Panc1 (cell line): ENCODE results near the gene HSPB2. TPM values are rescaled to one million over a fixed set of nuclear protein-coding genes. Genes with fewer than 3 reads are reported as not detected.

Source experiments
- ATAC-seq: fragments of 200-7000 bp; cut with Tn5 transposase; 2 replicates; pipeline ENCODE4 v1.9.1; 2020; ENCODE audit warnings: mild to moderate bottlenecking, moderate library complexity
- BruUV-seq: library from RNA; stranded (reverse); fragments of 400-500 nt; replicated peaks from 2 replicates; lab custom pipeline; 2021; lab: Mats Ljungman, UMichigan
- CTCF ChIA-PET: fragments of 300-600 bp; sonication (Branson Sonifier 250); formaldehyde crosslinking; loops from one replicate; lab custom pipeline; 2022; ENCODE audit warnings: antibody characterized with exemption; lab: Charles Lee
- POLR2A ChIA-PET: fragments of 300-600 bp; sonication (Branson Sonifier 250); formaldehyde crosslinking; loops from one replicate; lab custom pipeline; 2022; ENCODE audit warnings: antibody characterized with exemption; lab: Charles Lee
- DNase-seq: peaks from one replicate; pipeline ENCODE4 v3.0.0-alpha.2; 2010; ENCODE audit warnings: low read depth, low spot score
- H3K27ac ChIP-seq: 2 replicates; pipeline ENCODE4 v1.5.1; 2011; ENCODE audit warnings: mild to moderate bottlenecking, low read length, inconsistent platforms
- H3K27me3 ChIP-seq: fragments of 200-500 bp; sonication (Bioruptor generic); 2 replicates; pipeline ENCODE4 v1.6.0; 2014; ENCODE audit warnings: low read length, inconsistent platforms; ENCODE audit not compliant: control insufficient read depth, insufficient read depth
- H3K36me3 ChIP-seq: fragments of 200-500 bp; sonication (Bioruptor generic); 2 replicates; pipeline ENCODE4 v1.5.1; 2014; ENCODE audit warnings: inconsistent platforms, mild to moderate bottlenecking, low read length, moderate library complexity; ENCODE audit not compliant: control insufficient read depth, insufficient read depth
- H3K4me1 ChIP-seq: 2 replicates; pipeline ENCODE4 v1.5.1; 2011; ENCODE audit warnings: inconsistent platforms, mild to moderate bottlenecking, low read length, moderate library complexity; ENCODE audit not compliant: control insufficient read depth, insufficient read depth
- H3K4me3 ChIP-seq, 2 experiments: 2 replicates each; pipeline ENCODE4 v1.5.1; 2011 to 2012; ENCODE audit warnings: low read depth in 2 of 2, low read length in 2 of 2, mild to moderate bottlenecking in 2 of 2, inconsistent platforms in 1 of 2, moderate library complexity in 1 of 2
- H3K9me3 ChIP-seq: fragments of 200-500 bp; sonication (Bioruptor generic); 2 replicates; pipeline ENCODE4 v1.5.1; 2014; ENCODE audit warnings: low read depth, mild to moderate bottlenecking, inconsistent platforms, low read length, moderate library complexity; ENCODE audit not compliant: control insufficient read depth, insufficient read depth
- POLR2AphosphoS5 ChIP-seq: IDR thresholded peaks from 2 replicates; pipeline ENCODE4 v1.6.1; 2012; ENCODE audit warnings: mild to moderate bottlenecking, low read depth, low read length, moderate library complexity
- SIN3A ChIP-seq: IDR thresholded peaks from 2 replicates; pipeline ENCODE4 v1.6.1; 2012; ENCODE audit warnings: low read depth, mild to moderate bottlenecking, low read length, moderate library complexity, borderline replicate concordance; ENCODE audit not compliant: insufficient read depth
- TCF7L2 ChIP-seq: IDR thresholded peaks from 2 replicates; pipeline ENCODE4 v1.6.1; 2011; ENCODE audit warnings: mild to moderate bottlenecking, low read depth, low read length, inconsistent platforms
- in situ Hi-C: cut with HindIII; loops from 2 replicates; pipeline ENCODE4 v1.10.0; 2016; ENCODE audit warnings: low sequenced_read_pairs, low pct_unique_long_range_greater_than_20kb
- intact Hi-C: fragments of 100-400 bp; cut with micrococcal nuclease; formaldehyde crosslinking; loops from one replicate; pipeline ENCODE4 v1.10.0; 2022; ENCODE audit not compliant: unreplicated experiment
- total RNA-seq: library from RNA; stranded (reverse); gene quantifications from one replicate; pipeline ENCODE4 v1.2.1, GENCODE V29; 2021; ENCODE audit not compliant: unreplicated experiment
- TF ChIP-seq, protein P1 (sequence below), 2 experiments: IDR thresholded peaks; 2 replicates each; pipeline ENCODE4 v1.6.1; 2011 to 2012; ENCODE audit warnings: low read depth in 2 of 2, control low read depth in 1 of 2, low read length in 1 of 2, mild to moderate bottlenecking in 1 of 2, moderate library complexity in 1 of 2; ENCODE audit not compliant: insufficient read depth in 1 of 2
- TF ChIP-seq, protein P2 (sequence below): fragments of 450-650 bp; IDR thresholded peaks from 2 replicates; pipeline ENCODE4 v1.5.1; 2017; ENCODE audit warnings: mild to moderate bottlenecking

Gene HSPB2
- total RNA-seq, 1 experiment from 2014 or later = not detected

DNA sequence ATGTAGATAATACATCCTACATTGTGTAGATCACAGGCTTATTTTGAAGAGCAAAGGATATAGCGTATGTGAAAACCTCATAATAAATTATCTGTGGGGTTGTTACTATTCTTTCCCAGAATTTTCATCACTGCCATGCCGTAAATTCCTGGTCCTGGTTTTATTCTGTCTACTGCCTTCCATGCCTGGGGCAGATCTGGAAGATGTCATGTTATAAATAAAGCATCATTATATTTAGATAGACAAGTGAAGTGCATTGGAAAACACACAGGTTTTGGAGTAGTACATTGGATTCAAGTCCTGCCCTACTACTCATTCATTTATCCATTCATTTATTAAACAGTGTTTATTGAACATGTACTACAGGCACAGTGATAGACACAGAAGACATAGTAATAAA lies 8.4 kb downstream of the HSPB2 start:
- BruUV-seq = no TSS peak
- H3K27ac ChIP-seq = no peak overlapping the region

DNA sequence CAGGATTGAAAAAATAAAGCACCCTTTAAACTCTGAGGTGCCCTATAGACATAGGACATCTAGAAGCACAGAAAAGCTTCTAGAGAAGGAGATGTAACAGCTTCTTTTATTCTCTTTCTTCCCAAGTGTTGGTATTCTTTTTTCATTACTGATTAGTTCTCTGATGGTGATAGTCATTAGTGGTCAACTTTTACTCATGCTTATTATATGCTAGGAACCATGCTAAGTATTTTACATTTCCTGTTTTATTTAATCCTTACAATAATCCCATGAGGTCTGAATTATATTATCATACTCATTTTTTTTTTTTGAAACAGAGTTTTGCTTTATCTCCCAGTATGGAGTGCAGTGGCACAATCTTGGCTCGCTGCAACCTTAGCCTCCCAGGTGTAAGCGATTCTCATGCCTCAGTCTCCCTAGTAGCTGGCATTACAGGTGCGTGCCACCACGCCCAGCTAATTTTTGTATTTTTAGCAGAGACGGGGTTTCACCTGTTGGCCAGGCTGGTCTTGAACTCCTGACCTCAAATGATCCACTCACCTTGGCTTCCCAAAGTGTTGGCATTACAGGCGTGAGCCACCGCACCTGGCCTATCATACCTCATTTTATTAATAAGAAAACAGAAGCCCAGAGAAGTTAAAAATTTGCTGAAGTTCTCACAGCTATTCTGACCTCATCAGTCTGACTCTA lies 9.2 kb downstream of the HSPB2 start:
- ChIA-PET POLR2A (no interaction called here), CTCF (no interaction called here)
- no TSS peak for BruUV-seq
- intact Hi-C loops = no loop called here
- H3K4me1 ChIP-seq = peaks cover 11% of the 10 kb centered on the region; the same call in 1 of the 2 replicates
- TF ChIP-seq, protein P1, sequence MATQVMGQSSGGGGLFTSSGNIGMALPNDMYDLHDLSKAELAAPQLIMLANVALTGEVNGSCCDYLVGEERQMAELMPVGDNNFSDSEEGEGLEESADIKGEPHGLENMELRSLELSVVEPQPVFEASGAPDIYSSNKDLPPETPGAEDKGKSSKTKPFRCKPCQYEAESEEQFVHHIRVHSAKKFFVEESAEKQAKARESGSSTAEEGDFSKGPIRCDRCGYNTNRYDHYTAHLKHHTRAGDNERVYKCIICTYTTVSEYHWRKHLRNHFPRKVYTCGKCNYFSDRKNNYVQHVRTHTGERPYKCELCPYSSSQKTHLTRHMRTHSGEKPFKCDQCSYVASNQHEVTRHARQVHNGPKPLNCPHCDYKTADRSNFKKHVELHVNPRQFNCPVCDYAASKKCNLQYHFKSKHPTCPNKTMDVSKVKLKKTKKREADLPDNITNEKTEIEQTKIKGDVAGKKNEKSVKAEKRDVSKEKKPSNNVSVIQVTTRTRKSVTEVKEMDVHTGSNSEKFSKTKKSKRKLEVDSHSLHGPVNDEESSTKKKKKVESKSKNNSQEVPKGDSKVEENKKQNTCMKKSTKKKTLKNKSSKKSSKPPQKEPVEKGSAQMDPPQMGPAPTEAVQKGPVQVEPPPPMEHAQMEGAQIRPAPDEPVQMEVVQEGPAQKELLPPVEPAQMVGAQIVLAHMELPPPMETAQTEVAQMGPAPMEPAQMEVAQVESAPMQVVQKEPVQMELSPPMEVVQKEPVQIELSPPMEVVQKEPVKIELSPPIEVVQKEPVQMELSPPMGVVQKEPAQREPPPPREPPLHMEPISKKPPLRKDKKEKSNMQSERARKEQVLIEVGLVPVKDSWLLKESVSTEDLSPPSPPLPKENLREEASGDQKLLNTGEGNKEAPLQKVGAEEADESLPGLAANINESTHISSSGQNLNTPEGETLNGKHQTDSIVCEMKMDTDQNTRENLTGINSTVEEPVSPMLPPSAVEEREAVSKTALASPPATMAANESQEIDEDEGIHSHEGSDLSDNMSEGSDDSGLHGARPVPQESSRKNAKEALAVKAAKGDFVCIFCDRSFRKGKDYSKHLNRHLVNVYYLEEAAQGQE (IDR thresholded peaks at IDR 0.05; ENCODE audit: insufficient read depth in 1 of 2, low read depth in 2 of 2, low read length in 1 of 2) = no peak
- TF ChIP-seq POLR2AphosphoS5 (no peak), TCF7L2 (no peak), SIN3A (no peak)
- TF ChIP-seq, protein P2, sequence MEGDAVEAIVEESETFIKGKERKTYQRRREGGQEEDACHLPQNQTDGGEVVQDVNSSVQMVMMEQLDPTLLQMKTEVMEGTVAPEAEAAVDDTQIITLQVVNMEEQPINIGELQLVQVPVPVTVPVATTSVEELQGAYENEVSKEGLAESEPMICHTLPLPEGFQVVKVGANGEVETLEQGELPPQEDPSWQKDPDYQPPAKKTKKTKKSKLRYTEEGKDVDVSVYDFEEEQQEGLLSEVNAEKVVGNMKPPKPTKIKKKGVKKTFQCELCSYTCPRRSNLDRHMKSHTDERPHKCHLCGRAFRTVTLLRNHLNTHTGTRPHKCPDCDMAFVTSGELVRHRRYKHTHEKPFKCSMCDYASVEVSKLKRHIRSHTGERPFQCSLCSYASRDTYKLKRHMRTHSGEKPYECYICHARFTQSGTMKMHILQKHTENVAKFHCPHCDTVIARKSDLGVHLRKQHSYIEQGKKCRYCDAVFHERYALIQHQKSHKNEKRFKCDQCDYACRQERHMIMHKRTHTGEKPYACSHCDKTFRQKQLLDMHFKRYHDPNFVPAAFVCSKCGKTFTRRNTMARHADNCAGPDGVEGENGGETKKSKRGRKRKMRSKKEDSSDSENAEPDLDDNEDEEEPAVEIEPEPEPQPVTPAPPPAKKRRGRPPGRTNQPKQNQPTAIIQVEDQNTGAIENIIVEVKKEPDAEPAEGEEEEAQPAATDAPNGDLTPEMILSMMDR = no peak
- no peak overlapping the region for H3K27ac ChIP-seq
- no peaks in the 10 kb centered on the region for H3K36me3 ChIP-seq
- H3K9me3 ChIP-seq = no peaks in the 10 kb centered on the region
- in situ Hi-C loops = no loop called here
- DNase-seq = no peak
- H3K4me3 ChIP-seq = no peak overlapping the region
- H3K27me3 ChIP-seq = no peaks in the 10 kb centered on the region
- no peak for ATAC-seq

More for the DNA sequence above, 8.4 kb downstream of the HSPB2 start:
- intact Hi-C loops = no loop called here
- no peaks in the 10 kb centered on the region for H3K27me3 ChIP-seq
- no peaks in the 10 kb centered on the region for H3K36me3 ChIP-seq
- no peak overlapping the region for H3K4me3 ChIP-seq
- ATAC-seq = no peak
- ChIA-PET POLR2A (no interaction called here), CTCF (no interaction called here)
- in situ Hi-C loops = no loop called here
- no peak for DNase-seq
- no peaks in the 10 kb centered on the region for H3K9me3 ChIP-seq
- no peak for TF ChIP-seq SIN3A
- TF ChIP-seq, protein P1 (IDR thresholded peaks at IDR 0.05; ENCODE audit: insufficient read depth in 1 of 2, low read depth in 2 of 2, low read length in 1 of 2) = no peak
- TF ChIP-seq, protein P2 = no peak
- TF ChIP-seq POLR2AphosphoS5 = no peak
- no peak for TF ChIP-seq TCF7L2
- 0 out of 2 replicates have a peak, but pooled peaks cover 6% of the 10 kb centered on the region for H3K4me1 ChIP-seq
